NCI-H2081 treated with DMSO at 0.1 percent for 48 hours (cell line): ENCODE measurements around the gene BCAS1.

ENCODE experiments used
- DNase-seq: peaks from one replicate; lab custom pipeline; 2025; lab: John Stamatoyannopoulos, UW

BCAS1 gene

GRCh38 chr20:53904261-53904660, 166.1 kb downstream of the BCAS1 start:
- DNase-seq: no peak

- DNase-seq: no peak
These were observed 166.8 kb downstream of the BCAS1 start for GRCh38 chr20:53903652-53903987.

- no peak for DNase-seq
These were observed 167.3 kb downstream of the BCAS1 start for GRCh38 chr20:53902968-53903651.

- no peak for DNase-seq
These were observed 168.8 kb downstream of the BCAS1 start for GRCh38 chr20:53901497-53902096.

- DNase-seq: no peak
These were observed 169.3 kb downstream of the BCAS1 start for GRCh38 chr20:53901064-53901463.

- no peak for DNase-seq
These were observed 169.9 kb downstream of the BCAS1 start for GRCh38 chr20:53900380-53900999.

GRCh38 chr20:53899351-53900167, 170.8 kb downstream of the BCAS1 start:
- DNase-seq: no peak

GRCh38 chr20:53898556-53898931, 171.8 kb downstream of the BCAS1 start:
- DNase-seq: no peak

GRCh38 chr20:53897884-53898555, 172.4 kb downstream of the BCAS1 start:
- no peak for DNase-seq

GRCh38 chr20:53896647-53897046, 173.7 kb downstream of the BCAS1 start:
- no peak for DNase-seq

- DNase-seq: no peak
These were observed 174.4 kb downstream of the BCAS1 start for GRCh38 chr20:53896041-53896440.

- DNase-seq: no peak
These were observed 175.0 kb downstream of the BCAS1 start for GRCh38 chr20:53895385-53895755.

- DNase-seq: no peak
These were observed 175.5 kb downstream of the BCAS1 start for GRCh38 chr20:53894707-53895384.
